AG10803 (cell line): Measurements from ENCODE around the gene ST3GAL6.
"Not testable (repeated sequence)": the region's sequence is repeated elsewhere in the genome, so short reads cannot be mapped to it uniquely, and the experiment has no call there.

Experiments
- DNase-seq: peaks from one replicate; pipeline ENCODE4 v3.0.0; 2010; ENCODE audit warnings: low read depth
- H3K4me3 ChIP-seq: 2 replicates; pipeline ENCODE4 v1.5.1; 2011; ENCODE audit warnings: mild to moderate bottlenecking, low read length, control low read depth
- CTCF ChIP-seq: conservative IDR thresholded peaks from 2 replicates; pipeline ENCODE4 v1.5.1; 2011; ENCODE audit warnings: mild to moderate bottlenecking, low read length, control low read depth, inconsistent platforms

ST3GAL6 gene

DNA sequence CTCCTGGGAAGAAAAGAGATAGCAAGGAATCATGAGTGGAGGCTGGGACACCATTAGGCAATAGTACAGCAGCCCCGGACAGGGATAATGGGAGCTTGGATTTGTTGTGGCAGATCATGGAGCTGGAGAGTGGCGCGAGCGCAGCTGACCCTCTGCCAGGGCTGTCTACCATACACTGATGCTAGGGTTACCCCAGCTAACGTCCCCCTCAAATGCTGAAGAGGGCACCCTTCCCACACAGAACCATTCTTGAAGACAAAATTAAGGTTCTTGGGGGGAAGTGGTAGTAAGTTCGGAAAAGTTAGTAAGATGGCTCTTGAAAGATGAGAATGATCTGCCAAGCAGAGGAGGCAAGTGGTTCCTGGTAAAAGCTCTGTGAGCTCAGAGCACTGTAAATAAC, 61.1 kb downstream of the ST3GAL6 start:
- H3K4me3 ChIP-seq: no peak overlapping the region
- no peak for DNase-seq
- TF ChIP-seq CTCF: peak; percentile 31; the same call in 1 of the 2 replicates

DNA sequence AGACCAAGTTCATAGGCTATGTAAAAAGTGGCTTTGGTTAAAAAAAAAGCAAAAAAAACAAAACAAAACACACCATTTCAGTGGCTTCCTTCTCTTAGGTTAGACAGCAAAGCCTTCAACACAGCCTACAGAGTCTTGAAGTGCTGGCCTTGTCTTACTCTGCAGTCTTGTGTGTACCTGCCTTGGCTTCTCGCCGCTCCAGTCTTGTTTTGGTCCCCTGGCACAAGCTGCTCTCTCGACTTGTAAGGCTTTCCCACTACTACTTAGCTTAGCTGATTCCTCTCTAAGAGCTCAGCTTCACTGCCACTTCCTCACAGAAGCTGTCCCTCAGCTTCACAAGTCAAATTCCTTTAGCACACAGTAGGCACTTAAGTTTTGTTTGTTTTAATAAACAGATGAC, 63.0 kb downstream of the ST3GAL6 start:
- no peak for TF ChIP-seq CTCF
- DNase-seq: no peak

GRCh38 chr3:98827221-98827920, 64.2 kb downstream of the ST3GAL6 start:
- no peak for TF ChIP-seq CTCF
- H3K4me3 ChIP-seq: no peak overlapping the region
- peak; percentile 35 for DNase-seq

More for the DNA sequence above, 63.0 kb downstream of the ST3GAL6 start:
- H3K4me3 ChIP-seq: no peak overlapping the region

DNA sequence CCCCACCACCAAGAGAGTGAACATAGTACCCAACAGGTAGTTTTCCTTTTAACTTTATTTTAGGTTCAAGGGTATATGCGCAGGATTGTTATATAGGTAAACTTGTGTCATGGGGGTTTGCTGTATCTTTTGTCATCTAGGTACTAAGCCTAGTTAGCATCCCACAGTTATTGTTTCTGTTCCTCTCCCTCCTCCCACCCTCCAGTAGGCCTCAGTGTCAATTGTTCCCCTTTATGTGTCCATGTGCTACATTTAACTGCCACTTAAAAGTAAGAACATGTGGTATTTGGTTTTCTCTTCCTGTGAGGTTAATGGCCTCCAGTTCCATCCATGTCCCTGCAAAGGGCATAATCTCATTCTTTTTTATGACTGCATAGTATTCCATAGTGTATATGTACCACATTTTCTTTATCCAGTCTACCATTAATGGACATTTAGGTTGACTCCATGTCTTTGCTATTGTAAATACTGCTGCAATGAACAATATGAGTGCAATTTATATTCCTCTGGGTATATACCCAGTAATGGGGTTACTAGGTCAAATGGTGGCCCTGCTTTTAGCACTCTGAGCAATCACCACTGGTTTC, 66.2 kb downstream of the ST3GAL6 start:
- no peak for TF ChIP-seq CTCF
- H3K4me3 ChIP-seq: no peak overlapping the region
- no peak for DNase-seq

- H3K4me3 ChIP-seq, DNase-seq: not testable (repeated sequence)
These were observed 67.9 kb downstream of the ST3GAL6 start for GRCh38 chr3:98831060-98831459.

DNA sequence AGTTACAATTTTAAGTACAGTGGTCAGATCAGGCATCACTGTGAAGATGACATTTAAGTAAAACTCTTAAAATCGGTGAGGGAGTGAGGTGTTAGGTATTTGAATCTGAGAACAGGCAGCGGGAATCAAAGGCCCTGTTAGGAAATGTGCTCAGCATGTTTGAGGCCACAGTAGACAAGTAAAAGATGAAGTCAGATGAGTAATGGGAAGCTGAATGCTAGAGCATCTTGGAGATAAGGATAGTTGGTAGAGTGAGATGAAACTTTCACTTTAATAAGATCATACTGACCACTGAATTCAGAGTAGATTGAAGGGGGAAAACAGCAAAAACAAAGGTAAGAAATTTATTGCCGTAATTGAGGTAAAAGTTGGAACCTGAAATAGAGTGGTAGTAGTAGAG, 76.7 kb downstream of the ST3GAL6 start:
- no peak for DNase-seq
- TF ChIP-seq CTCF: no peak
- no peak overlapping the region for H3K4me3 ChIP-seq

DNA sequence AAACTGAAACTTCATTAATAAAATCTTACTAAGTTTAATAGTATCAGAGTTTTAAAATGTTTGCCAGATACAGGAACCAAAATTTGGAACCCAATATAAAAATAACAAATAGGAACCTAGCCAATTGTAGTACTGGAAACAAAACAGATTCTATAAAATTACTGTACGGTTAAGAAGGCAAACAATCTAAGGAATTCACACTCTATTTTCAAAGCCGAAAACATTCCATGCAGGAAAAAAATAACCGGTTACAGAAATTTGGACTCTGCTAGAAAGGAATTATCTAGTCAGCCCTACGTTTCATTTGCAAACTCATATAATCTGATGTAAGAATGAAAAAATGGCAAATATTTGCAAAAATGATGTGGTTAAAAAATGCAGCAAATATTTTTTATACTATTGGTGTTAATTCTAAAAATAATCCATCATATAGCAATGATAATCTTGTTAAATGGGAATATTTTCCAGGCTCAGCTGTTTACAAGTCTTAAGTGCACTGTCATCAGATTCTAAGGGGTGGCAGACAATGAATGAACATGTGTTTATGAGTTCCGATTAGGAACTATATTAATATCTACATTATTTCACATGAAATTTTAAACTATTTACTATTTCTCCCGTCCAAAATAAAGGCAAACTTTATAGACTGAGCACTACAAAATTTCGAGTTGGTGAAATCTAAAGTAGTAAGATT, 80.3 kb downstream of the ST3GAL6 start:
- TF ChIP-seq CTCF: no peak
- peak; percentile 63 for DNase-seq
- H3K4me3 ChIP-seq: no peak overlapping the region
